ENCODE results near the gene SPSB4.

DNA sequence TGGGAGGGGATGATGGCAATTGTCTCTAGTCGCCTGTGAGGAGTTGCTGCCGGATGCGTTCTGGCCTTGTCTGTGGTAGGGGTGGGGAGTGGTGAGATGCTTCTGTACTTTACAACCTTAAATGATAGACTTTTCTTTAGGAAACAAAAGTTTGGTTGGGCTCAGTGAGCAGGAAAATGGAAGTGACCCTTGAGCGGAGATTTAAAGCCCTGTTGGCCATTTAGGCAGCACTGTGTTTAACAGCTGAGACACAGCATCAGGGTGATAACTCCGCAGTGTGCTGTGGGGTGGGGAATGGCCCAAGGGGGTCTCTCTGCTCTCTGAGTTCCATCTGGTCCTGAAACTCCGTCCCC lies 36.6 kb downstream of the SPSB4 start:
- no peak for TF ChIP-seq EGR1 (IDR thresholded peaks at IDR 0.05; ENCODE audit: low read depth in 2 of 2)
- TF ChIP-seq, protein P1, sequence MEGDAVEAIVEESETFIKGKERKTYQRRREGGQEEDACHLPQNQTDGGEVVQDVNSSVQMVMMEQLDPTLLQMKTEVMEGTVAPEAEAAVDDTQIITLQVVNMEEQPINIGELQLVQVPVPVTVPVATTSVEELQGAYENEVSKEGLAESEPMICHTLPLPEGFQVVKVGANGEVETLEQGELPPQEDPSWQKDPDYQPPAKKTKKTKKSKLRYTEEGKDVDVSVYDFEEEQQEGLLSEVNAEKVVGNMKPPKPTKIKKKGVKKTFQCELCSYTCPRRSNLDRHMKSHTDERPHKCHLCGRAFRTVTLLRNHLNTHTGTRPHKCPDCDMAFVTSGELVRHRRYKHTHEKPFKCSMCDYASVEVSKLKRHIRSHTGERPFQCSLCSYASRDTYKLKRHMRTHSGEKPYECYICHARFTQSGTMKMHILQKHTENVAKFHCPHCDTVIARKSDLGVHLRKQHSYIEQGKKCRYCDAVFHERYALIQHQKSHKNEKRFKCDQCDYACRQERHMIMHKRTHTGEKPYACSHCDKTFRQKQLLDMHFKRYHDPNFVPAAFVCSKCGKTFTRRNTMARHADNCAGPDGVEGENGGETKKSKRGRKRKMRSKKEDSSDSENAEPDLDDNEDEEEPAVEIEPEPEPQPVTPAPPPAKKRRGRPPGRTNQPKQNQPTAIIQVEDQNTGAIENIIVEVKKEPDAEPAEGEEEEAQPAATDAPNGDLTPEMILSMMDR (IDR thresholded peaks at IDR 0.05; ENCODE audit: low read depth, low read length, missing input control) = no peak
- no peak for TF ChIP-seq TAF1 (conservative IDR thresholded peaks at IDR 0.05)
- TF ChIP-seq, protein P2, sequence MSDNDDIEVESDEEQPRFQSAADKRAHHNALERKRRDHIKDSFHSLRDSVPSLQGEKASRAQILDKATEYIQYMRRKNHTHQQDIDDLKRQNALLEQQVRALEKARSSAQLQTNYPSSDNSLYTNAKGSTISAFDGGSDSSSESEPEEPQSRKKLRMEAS (IDR thresholded peaks at IDR 0.05) = no peak

Measured in liver (tissue), 3 donors.